Loucy (cell line): ENCODE data around the gene SCP2D1.

Experiments
- EZH2phosphoT487 ChIP-seq: fragments of 200-600 bp; IDR thresholded peaks from 2 replicates; pipeline ENCODE4 v1.6.1; 2018; ENCODE audit warnings: antibody characterized with exemption, mild to moderate bottlenecking, moderate library complexity, borderline replicate concordance
- TF ChIP-seq, protein P1 (sequence below): fragments of 200-600 bp; sonication (generic); conservative IDR thresholded peaks from 2 replicates; pipeline ENCODE4 v1.5.1; 2014; ENCODE audit warnings: mild to moderate bottlenecking, antibody characterized with exemption, low read length

DNA sequence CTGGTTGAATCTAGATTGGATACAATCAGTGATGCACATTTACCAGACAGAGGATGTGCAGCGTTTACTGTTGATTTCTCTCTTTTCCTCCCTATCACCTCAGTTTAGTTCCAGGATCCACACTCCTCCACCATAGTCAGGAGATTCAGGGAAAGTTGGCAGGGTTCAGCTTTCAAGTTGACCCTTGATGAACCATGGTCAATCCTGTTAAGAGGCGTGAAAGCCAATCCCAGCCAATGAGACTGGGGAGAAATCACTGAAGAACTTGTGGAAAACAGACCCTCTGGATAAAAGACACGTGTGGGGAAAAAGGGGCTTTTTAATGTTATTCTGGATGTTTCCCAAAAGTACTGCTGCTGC, 19.2 kb upstream of the SCP2D1 start:
- TF ChIP-seq, protein P1, sequence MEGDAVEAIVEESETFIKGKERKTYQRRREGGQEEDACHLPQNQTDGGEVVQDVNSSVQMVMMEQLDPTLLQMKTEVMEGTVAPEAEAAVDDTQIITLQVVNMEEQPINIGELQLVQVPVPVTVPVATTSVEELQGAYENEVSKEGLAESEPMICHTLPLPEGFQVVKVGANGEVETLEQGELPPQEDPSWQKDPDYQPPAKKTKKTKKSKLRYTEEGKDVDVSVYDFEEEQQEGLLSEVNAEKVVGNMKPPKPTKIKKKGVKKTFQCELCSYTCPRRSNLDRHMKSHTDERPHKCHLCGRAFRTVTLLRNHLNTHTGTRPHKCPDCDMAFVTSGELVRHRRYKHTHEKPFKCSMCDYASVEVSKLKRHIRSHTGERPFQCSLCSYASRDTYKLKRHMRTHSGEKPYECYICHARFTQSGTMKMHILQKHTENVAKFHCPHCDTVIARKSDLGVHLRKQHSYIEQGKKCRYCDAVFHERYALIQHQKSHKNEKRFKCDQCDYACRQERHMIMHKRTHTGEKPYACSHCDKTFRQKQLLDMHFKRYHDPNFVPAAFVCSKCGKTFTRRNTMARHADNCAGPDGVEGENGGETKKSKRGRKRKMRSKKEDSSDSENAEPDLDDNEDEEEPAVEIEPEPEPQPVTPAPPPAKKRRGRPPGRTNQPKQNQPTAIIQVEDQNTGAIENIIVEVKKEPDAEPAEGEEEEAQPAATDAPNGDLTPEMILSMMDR = no peak
- no peak for TF ChIP-seq EZH2phosphoT487
